ENCODE measurements around the gene SULT1A2. TPM values are rescaled to one million over a fixed set of nuclear protein-coding genes. Genes with fewer than 3 reads are reported as not detected.

SULT1A2 gene
- total and polyA plus RNA-seq, 2 of the 13 experiments (the other 11 are each of a cell fraction or from before 2014, with no cell fraction given), result 33.0 to 34.2 TPM

- TF ChIP-seq ZNF503 (CRISPR knock-in tag; IDR thresholded peaks at IDR 0.05) (no peak), CSRNP1 (CRISPR knock-in tag; IDR thresholded peaks at IDR 0.05) (no peak), ZNF280B (CRISPR knock-in tag; IDR thresholded peaks at IDR 0.05; ENCODE audit: borderline replicate concordance) (peak; percentile 92), TP53 (CRISPR knock-in tag; conservative IDR thresholded peaks at IDR 0.05) (no peak), ZNF17 (CRISPR knock-in tag; IDR thresholded peaks at IDR 0.05) (0 out of 2 replicates have a peak, but pooled peaks have one; percentile 21), ZNF773 (CRISPR knock-in tag; IDR thresholded peaks at IDR 0.05; ENCODE audit: borderline replicate concordance) (no peak), JUNB (CRISPR knock-in tag; IDR thresholded peaks at IDR 0.05; ENCODE audit: borderline replicate concordance) (no peak), HDAC6 (IDR thresholded peaks at IDR 0.05; ENCODE audit: low read depth, low read length) (no peak), ZNF878 (CRISPR knock-in tag; IDR thresholded peaks at IDR 0.05) (no peak), ZNF646 (CRISPR knock-in tag; IDR thresholded peaks at IDR 0.05) (no peak), ZFP37 (CRISPR knock-in tag; IDR thresholded peaks at IDR 0.05; ENCODE audit: borderline replicate concordance) (no peak), ZNF484 (CRISPR knock-in tag; IDR thresholded peaks at IDR 0.05; ENCODE audit: borderline replicate concordance, low read depth) (no peak), GATA4 (IDR thresholded peaks at IDR 0.05; ENCODE audit: borderline replicate concordance, low read depth) (no peak), ZNF414 (CRISPR knock-in tag; IDR thresholded peaks at IDR 0.05) (0 out of 2 replicates have a peak, but pooled peaks have one; percentile 33), ZNF160 (CRISPR knock-in tag; IDR thresholded peaks at IDR 0.05) (no peak), ZNF567 (CRISPR knock-in tag; IDR thresholded peaks at IDR 0.05; ENCODE audit: borderline replicate concordance) (no peak), IRF2 (CRISPR knock-in tag; IDR thresholded peaks at IDR 0.05) (no peak)
Observed at GRCh38 chr16:28596115-28596630, 677 bp downstream of the SULT1A2 start (continued).
